ENCODE measurements around the gene SLC2A2.
A peak's percentile ranks its signal among the peaks of the same experiment; 100 is the strongest.

DNA sequence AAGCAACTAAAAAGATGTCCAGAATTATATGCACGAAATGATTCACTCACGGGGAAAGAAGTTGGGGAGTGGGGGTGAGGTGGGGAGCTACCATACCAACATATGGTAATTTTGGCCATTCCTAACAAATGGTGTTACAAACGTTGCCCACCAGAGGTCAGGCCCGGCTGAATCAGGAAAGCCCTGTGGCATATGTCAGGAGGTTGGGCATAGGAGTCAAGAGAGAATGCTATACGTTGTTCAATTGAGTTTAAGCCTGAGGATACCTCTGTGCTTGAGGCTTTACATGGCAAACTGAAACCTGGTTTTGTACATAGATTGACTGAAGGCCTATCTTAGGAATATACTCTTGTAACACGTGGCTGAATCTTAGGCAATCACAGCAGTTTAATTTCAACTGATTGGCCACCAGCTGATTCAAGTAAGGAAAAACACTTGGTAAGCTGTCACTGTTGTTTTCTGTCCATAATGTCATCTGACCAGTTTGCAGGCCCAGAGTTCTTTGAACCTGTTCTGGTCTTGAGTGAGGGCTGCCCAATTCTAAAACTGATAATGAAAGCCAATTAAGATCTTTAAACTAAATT, 23.4 kb upstream of the SLC2A2 start:
- TF ChIP-seq, protein P1, sequence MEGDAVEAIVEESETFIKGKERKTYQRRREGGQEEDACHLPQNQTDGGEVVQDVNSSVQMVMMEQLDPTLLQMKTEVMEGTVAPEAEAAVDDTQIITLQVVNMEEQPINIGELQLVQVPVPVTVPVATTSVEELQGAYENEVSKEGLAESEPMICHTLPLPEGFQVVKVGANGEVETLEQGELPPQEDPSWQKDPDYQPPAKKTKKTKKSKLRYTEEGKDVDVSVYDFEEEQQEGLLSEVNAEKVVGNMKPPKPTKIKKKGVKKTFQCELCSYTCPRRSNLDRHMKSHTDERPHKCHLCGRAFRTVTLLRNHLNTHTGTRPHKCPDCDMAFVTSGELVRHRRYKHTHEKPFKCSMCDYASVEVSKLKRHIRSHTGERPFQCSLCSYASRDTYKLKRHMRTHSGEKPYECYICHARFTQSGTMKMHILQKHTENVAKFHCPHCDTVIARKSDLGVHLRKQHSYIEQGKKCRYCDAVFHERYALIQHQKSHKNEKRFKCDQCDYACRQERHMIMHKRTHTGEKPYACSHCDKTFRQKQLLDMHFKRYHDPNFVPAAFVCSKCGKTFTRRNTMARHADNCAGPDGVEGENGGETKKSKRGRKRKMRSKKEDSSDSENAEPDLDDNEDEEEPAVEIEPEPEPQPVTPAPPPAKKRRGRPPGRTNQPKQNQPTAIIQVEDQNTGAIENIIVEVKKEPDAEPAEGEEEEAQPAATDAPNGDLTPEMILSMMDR (IDR thresholded peaks at IDR 0.05), result peak in 5 of 7 experiments; percentile 12 to 59 (median 39)
- no peak for TF ChIP-seq POLR2A (IDR thresholded peaks at IDR 0.05)

Data from stomach (tissue), 4 donors.